ENCODE measurements around the gene LSM8. TPM values are rescaled to one million over a fixed set of nuclear protein-coding genes. Genes with fewer than 3 reads are reported as not detected.

The LSM8 gene
- total and polyA plus RNA-seq, 2 of the 8 experiments (the other 6 are each of a cell fraction or from before 2014, with no cell fraction given), result 36.9 to 51.0 TPM

DNA sequence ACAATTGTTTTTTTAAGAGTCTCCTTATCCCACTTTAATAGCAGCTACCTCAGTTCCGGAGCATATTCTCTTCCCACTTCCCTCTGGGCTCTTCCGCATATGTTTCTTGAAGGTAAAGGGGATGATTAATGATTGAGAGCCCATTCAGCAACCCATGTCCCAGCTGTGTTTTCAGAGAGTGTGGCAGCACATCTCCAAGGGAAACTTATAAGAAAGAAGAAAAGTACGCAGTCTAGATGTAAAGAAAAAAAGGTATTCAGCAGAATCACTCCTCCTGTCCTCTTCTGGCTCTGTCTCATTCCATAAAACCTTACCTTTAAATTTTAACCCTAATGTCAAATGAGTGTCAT, 30.8 kb downstream of the LSM8 start (continued):
- TF ChIP-seq HDAC2 (IDR thresholded peaks at IDR 0.05; ENCODE audit: borderline replicate concordance in 1 of 2, low read depth in 2 of 2, low read length in 2 of 2) (no peak), CTBP2 (IDR thresholded peaks at IDR 0.05; ENCODE audit: borderline replicate concordance, insufficient read depth, insufficient read length, low read length) (no peak), EP300 (IDR thresholded peaks at IDR 0.05; ENCODE audit: borderline replicate concordance in 1 of 2, low read depth in 2 of 2, low read length in 2 of 2) (no peak), TCF12 (IDR thresholded peaks at IDR 0.05; ENCODE audit: low read depth, low read length) (no peak), YY1 (IDR thresholded peaks at IDR 0.05; ENCODE audit: low read depth, low read length) (no peak), GTF2F1 (IDR thresholded peaks at IDR 0.05; ENCODE audit: borderline replicate concordance, low read depth, low read length) (no peak)

All from H1 (cell line).